HFF-Myc (cell line): ENCODE measurements around the gene CNGA4.

Source experiments
- DNase-seq: peaks from one replicate; pipeline ENCODE4 v3.0.0-alpha.2; 2011; ENCODE audit warnings: low read depth; ENCODE audit errors: extremely low read depth
- H3K4me3 ChIP-seq: replicated peaks from 2 replicates; pipeline ENCODE4 v1.5.1; 2011; ENCODE audit warnings: low read depth, mild to moderate bottlenecking, control low read depth, low read length
- TF ChIP-seq, protein P1 (sequence below): IDR thresholded peaks from 2 replicates; pipeline ENCODE4 v1.5.1; 2012; ENCODE audit warnings: mild to moderate bottlenecking, low read depth, low read length, control low read depth; ENCODE audit errors: missing control alignments

The CNGA4 gene

DNA sequence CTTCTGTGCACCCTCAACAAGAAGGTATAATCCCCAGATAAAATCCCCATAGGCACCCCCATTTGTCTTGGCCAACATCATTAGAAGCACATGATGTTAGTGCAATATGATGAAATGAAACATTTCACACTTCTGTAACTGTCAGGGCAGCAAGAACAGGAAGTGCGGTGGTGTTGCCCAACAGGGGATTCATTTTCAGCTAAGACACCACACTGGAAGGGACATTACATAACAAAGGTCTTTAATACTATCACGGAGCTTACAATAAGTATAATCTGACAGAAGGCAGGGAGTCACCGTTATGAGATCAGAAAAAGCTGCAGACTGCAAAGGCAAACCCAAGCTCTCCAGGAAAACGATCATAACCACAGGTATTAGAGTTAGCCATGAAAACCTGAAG is 37.9 kb upstream of the CNGA4 start:
- TF ChIP-seq, protein P1, sequence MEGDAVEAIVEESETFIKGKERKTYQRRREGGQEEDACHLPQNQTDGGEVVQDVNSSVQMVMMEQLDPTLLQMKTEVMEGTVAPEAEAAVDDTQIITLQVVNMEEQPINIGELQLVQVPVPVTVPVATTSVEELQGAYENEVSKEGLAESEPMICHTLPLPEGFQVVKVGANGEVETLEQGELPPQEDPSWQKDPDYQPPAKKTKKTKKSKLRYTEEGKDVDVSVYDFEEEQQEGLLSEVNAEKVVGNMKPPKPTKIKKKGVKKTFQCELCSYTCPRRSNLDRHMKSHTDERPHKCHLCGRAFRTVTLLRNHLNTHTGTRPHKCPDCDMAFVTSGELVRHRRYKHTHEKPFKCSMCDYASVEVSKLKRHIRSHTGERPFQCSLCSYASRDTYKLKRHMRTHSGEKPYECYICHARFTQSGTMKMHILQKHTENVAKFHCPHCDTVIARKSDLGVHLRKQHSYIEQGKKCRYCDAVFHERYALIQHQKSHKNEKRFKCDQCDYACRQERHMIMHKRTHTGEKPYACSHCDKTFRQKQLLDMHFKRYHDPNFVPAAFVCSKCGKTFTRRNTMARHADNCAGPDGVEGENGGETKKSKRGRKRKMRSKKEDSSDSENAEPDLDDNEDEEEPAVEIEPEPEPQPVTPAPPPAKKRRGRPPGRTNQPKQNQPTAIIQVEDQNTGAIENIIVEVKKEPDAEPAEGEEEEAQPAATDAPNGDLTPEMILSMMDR = no peak
- no peak for DNase-seq
- H3K4me3 ChIP-seq = no peak overlapping the region

DNA sequence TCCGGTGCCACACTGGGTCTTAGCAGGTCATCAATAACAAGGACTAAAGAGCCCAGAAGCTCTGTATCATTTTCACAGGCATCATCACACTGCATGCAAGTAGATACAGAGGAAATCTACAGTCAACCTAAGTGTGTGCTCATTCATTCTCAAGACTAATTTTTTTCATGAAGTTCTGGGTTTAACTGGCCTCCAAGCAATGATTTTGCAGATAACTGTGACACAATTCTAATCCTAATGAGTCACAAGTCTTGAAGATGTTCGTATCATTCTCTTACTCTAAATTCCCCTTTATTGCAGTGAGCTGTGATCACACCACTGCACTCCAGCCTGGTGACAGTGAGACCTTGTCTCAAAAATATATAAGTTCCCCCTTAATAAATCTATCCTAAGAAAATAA is 37.4 kb upstream of the CNGA4 start:
- TF ChIP-seq, protein P1 = no peak
- no peak overlapping the region for H3K4me3 ChIP-seq
- no peak for DNase-seq

GRCh38 chr11:6202041-6202440 is 36.8 kb upstream of the CNGA4 start:
- DNase-seq = no peak
- H3K4me3 ChIP-seq = no peak overlapping the region
- TF ChIP-seq, protein P1 = no peak

- DNase-seq = no peak
- no peak overlapping the region for H3K4me3 ChIP-seq
- TF ChIP-seq, protein P1 = no peak
These were observed 35.6 kb upstream of the CNGA4 start for GRCh38 chr11:6203327-6203726.

DNA sequence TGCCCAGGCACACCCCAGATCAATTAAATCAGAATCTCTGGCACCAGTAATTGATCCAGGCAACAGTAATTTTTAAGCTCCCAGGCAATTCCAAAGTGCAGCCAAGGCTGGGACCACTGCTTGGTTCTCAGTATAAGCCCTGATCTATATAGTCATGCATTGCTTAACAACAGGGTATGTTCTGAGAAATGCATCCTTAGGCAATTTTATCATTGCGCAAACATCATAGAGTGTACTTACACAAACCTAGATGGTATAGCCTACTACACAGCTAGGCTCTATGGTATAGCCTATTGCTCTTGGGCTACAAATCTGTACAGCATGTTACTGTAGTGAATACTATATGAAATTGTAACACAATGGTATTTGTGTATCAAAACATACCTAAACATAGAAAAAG is 34.2 kb upstream of the CNGA4 start:
- no peak for DNase-seq
- TF ChIP-seq, protein P1 = no peak
- no peak overlapping the region for H3K4me3 ChIP-seq

DNA sequence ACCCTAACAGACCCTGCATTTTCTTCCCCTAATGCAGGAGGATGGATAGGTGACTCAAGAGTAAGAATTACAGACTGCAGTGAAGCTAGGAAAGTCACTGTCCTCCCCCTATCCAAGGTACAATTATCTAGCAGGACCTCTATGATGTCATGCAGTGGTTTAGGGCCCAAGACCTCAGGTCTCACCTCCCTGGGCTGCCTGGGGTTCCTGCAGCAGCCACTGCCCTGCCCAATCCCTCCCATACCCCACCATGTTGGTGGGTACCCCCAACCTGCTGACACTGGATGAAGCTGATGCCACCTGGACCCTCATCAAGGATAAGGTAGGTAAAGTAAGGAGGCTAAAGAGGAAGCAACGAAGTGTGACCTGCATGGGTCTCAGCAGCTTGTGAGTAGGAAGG is 33.5 kb upstream of the CNGA4 start, which contains the start of gene C11orf42:
TSS of gene C11orf42 (plus strand) at position 192 of the 400 bp plus-strand sequence. CDS start at position 251, 59 bp downstream.
- no peak within 1 kb of the TSS for H3K4me3 ChIP-seq
- TF ChIP-seq, protein P1 = no peak
- no peak for DNase-seq

- no peak overlapping the region for H3K4me3 ChIP-seq
- TF ChIP-seq, protein P1 = no peak
- DNase-seq = peak; percentile 7
These were observed 32.3 kb upstream of the CNGA4 start for GRCh38 chr11:6206456-6207180.
